ENCODE measurements around the gene CAPN7.

The CAPN7 gene

DNA sequence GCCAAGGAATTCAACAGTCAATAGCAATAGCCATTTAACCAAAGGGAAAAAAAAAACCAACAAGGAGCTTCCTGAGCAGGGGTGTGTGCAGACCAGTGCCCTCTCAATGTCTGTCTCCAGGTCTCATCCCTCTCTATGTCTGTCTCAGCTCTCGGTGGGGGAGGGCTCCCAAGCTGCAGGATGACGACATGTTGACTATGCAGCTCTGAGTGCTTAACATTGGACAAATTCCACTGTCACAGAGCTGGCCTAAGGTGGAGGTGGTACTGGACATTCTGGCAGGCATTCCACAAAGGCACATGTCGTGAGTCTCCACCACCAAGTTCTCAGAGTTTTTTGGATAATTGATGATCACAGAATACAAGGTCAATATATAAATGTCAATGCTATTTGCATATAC is 2.0 kb upstream of the CAPN7 start:
- no peak for FAIRE-seq

DNA sequence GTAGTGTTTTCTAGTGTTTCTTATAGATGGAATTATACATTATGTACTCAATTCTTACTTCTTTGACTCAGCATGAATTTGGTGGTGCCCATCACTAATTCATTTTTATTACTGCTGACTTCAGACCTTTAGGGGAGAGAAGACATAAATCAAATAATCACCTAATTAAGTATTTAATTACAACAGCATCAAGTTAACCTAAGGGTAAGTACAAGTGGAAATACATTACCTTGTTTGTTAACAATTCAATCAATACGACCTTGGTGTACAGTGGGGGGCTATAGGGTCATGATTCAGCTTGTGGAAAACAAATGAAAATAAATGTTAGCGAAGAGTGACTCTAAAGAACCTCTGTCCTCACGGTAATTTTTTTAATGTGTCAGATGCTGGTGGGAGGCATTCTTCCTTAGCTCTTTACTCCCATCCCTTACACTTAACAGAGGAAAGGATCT is 538 bp upstream of the CAPN7 start:
- FAIRE-seq: no peak

DNA sequence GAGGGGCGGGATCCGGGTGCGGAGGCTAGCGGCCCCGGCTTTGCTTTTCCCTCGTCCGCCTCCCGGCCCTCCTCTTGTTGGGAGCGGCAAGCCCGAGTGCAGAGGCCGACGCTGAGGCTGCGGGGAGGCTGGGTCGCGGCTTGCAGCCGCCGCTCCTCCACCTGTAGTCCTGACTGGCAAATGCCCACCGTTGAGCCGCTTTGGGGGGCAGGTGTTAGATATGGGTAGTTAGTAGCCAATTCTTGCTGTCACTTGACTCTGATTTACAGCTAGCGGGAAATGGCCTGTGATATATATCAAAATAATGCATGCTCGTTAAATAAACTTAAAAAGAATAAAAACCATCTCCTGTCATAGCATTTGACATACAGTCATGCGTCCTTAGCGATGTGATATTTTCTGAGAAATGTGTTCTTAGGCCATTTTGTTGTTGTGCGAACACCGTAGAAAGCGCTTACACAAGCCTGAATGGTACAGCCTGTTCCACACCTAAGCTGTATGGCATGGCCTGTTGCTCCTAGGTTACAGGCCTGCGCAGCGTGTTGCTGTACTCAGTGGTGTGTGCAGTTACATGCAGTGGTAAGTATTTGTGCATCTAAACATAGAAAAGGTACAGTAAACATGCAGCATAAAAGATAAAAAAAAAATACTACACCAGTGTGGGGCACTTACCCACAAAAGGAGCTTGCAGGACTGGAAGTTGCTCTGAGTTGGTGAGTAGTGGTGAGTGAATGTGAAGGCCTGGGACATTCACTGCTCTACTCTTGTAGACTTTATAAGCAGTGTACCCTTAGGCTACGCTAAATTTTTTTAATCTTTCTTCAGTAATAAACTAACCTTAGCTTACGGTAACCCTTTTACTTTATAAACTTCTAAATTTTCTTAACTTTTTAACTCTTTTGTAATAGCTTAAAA is 873 bp downstream of the CAPN7 start:
- no peak for FAIRE-seq

DNA sequence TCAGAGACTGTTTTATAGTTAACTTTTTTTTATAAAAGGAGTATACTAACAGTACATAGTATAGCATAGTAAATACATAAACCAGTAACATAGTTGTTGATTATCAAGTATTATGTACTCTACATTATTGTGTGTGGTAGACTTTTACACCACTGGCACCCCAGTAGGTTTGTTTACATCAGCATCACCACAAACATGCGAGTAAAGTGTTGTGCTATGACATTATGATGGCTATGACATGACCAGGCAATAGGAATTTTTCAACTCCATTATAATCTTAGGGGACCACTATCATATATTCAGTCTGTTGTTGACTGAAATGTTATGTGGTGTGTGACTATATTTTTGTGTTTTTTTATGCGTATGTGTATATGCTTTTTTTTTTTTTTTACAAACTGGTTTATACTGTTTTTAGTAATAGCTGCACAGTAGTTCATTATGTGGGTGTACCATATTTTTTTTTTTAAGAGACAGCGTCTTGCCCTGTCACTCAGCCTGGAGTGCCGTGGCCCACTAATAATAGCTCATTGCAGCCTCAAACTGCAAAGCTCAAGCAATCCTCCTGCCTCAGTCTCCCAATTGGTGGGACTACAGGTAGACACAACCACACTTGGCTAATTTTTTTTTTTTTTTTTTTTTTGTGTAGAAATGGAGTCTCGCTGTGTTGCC is 1.9 kb downstream of the CAPN7 start:
- no peak for FAIRE-seq

DNA sequence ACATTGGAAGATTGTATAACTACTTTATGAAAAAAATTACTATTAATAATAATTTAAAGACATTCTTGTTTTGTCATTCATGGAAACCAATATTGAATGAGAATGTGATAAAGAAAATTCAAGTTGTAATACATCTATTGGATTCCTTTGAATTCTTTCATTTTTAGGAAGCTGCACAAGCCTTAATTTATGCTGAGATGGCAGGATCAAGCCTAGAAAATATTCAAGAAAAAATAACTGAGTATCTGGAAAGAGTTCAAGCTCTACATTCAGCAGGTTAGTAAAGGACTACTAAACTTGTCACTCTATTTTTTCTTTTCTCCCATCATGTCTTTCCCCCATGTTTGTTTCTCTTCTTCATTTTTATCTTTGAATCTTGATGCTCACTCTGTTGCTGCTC is 5.9 kb downstream of the CAPN7 start:
- no peak for FAIRE-seq

DNA sequence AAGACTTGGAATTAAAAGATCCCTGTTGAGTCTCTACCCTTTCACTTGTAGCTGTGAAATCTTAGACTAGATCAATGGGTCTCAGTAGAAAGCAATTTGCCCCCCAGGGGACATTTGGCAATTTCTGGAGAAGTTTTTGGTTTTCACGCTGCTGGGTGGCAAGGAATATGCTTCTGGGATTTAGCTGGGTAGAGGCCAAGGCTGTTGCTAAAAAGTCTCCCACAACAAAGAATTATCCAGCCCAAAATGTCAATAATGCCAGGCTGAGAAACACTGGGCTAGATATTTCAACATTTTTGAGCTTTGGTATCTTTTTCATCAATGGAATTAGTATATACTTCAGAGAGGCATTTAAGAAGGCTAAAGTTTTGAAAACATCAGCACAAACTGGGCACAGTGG is 8.7 kb downstream of the CAPN7 start:
- FAIRE-seq: no peak

DNA sequence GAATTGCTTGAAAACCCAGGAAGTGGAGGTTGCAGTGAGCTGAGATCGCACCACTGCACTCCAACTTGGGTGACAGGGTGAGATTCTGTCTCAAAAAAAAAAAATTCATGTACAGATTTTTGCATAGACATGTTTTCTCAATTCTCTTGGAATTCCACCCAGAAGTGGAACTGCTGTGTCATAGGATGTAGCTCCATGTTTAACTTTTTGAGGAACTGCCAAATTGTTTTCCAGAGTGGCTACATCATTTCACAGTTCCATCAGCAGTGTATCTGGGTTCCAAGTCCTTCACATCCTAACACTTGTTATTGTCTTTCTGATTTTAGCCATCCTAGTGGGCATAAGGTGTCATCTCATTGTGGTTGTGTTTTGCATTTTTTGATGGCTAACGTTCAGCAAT is 9.9 kb downstream of the CAPN7 start:
- no peak for FAIRE-seq

DNA sequence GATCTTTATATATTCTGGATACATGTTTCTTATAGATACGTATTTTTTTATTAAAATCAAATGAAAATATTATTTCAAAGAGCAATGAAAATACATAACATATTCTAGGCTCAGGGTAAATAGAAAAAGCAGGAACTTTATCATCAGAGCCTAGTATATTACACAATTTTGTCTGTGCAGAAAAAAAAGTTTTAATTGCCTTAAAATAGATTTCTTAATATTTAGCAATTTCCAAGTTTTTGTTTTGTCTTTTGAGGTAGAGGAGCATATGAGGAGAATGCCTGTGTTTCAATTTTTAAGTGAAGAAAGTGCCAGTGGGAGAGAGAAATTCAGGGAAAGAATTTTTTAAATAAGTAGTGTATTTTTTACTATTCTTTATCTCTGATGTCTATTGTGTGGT is 10.5 kb downstream of the CAPN7 start:
- FAIRE-seq: no peak

DNA sequence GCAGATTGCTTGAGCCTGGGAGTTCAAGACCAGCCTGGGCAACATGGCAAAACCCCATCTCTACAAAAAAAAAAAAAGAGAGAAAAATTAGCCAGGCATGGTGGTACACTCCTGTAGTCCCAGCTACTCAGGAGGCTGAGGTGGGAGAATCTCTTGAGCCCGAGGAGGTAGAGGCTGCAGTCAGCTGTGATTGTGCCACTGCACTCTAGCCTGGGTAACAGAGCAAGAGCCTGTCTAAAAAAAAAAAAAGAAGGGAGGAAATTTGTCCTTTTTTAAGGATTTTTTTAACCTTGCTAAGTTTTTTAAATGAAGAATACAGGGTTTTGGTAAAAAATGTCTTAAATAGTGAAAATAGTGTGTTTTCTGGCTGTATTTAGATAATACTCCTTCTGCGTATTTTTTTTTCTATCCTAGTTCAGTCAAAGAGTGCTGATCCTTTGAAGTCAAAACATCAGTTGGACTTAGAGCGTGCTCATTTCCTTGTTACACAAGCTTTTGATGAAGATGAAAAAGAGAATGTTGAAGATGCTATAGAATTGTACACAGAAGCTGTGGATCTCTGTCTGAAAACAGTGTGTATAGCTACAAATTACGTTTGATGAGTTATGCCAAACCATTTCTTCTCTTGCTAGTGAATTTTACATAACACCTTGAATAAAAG is 11.1 kb downstream of the CAPN7 start:
- FAIRE-seq: no peak

DNA sequence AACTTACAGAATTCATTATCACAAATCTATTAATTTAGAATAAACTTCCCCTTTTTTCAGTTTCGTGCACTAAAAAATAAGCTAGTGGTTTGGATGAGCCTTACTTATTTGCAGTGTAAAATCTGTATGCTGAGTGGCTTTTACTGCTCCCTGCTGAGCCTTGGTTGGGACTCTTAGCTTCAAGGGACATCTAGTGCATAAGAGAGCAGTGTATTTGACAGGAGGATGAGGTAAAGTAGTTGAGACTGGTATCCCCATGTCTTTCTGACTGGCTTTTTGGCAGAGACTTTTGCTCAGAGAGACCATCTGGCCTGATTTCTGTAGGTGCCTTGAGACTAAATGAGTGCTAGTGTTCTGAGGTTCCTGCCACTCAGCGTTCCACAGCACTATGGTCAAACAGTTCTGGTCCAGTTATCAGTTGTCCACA is 11.8 kb downstream of the CAPN7 start:
- FAIRE-seq: no peak

DNA sequence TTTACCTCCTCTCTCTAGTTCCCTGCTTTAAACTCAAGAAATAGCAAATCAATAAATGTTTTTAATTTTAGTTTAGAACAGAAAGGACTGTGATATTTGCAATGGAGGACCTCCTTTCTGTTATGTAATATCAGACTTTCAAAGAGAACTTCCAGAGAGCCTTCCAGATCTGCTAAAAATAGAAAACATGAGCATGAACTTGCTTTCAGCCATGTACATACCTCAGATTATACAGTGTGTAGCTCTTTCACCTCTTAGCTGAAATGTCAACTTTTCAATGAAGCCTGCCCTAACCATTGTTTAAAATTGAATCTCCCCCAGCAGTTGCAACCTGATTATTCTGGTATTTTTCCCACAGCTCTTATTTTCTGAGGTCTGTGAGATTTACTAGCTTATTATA is 12.6 kb downstream of the CAPN7 start:
- FAIRE-seq: no peak

DNA sequence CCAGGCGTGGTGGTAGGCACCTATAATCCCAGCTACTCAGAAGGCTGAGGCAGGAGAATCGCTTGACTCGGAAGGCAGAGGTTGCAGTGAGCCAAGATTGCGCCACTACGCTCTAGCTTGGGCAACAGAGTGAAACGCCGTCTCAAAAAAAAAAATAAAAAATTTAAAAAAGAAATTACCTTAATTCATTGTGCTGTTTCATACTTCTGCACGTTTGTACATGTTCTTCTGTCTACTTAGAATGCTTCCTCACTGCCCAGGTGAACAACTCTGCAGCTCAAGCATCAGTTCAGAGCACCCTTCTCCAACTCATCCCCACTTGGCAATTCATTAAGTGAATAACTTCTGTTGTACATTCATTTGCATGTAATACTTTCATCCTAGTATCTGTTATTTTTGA is 14.0 kb downstream of the CAPN7 start:
- FAIRE-seq: no peak

DNA sequence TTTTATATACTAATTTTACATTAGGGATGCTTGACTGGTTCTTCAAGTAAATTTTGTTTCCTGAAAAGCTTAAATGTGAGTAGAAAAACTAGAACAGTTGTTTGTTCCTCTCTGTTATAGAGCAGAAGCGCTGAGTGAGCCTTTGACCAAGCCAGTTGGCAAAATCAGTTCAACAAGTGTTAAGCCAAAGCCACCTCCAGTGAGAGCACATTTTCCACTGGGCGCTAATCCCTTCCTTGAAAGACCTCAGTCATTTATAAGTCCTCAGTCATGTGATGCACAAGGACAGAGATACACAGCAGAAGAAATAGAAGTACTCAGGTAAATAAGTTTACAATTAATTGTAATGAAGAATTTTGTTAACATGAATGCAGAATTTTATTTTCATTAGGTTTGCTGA is 14.6 kb downstream of the CAPN7 start:
- no peak for FAIRE-seq

DNA sequence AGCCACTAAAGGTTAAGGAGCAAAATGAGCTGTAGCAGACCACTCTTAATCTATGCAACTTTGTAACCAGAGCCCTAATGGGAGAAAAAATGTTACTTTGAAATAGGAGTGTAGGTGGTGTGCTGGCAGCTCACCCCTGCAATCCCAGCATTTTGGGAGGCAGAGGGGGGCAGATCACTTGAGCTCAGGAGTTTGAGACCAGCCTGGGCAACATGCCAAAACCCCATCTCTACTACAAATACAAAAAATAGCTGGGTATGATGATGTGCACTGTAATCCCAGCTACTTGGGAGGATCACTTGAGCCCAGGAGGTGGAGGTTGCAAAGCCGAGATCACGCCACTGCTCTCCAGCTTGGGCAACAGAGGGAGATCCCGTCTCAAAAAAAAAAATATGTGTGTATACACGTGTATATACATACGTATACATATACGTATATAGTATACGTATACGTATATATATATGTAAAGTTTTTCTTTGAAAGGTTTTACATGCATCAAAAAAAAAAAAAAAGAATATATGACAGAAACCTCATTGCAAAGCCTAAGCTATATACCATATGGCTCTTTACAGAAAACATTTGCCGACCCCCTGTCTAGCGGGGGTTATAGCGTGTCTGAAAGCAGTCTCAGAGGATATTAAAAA is 15.7 kb downstream of the CAPN7 start:
- FAIRE-seq: no peak

DNA sequence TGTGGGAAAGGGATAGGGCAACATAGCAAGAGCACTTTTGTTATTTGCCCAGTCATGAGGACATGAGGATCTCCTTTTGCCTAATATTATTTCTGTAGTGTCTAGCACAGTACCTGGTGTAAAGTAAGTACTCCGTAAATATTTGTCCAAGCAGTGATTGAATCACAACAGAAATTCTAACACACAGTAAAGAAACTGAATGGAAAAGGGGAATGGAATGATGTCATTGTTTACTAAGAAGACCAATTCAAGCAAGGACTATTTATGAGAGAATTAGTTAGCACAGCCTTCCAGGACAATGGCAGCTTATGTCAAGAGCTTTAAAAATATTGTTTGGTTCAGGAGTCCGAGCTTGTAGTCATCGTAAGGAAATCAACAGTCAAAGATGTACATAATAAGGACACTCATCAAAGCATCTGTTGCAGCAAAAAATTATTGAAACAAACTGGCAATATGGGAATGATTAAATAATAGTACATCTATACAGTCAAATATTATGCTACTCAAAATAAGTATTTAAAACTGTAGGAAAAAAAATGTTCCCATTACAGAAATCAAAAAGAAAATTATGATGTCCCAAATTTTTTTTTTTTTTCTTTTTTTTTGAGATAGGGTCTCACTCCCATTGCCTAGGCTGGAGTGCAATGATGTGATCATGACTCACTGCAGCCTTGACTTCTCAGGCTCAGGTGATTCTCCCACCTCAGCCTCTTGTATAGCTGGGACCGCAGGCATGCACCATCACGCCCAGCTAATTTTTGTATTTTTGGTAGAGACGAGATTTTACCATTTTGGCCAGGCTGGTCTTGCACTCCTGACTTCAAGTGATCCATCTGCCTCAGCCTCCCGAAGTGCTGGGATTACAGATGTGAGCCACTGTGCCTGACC is 17.9 kb downstream of the CAPN7 start:
- no peak for FAIRE-seq

DNA sequence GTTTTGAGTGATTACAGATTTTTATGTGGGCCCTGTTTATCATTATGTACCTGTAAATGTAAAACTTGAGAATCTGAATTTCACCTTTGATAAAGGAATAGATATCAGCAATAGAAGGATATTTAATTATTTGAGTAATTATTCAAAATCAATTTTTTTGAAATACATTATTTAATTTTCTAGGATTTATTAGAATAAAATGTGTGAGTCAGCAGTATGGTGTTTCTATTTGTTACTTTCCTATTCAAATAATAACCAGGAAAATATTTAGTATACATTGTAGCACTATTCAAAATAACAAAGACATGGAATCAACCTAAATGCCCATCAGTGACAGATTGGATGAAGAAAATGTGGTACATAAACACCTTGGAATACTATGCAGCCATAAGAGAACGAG is 22.1 kb downstream of the CAPN7 start:
- no peak for FAIRE-seq

DNA sequence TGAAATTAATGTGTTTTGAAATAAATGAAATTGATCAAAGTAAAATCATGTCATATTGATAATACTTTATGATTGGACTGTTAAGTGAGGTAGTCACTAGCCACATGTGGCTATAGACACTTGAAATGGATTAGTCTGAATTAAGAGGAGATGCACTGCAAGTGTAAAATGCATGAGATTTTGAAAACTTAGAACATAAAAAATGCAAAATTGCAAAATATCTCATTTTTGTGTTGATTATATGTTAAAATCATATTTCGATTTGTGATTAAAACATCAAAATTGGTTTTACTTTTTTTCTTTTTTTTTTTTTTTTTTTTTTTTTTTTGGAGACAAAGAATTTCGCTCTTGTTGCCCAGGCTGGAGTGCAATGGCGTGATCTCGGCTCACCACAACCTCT is 23.2 kb downstream of the CAPN7 start:
- no peak for FAIRE-seq

DNA sequence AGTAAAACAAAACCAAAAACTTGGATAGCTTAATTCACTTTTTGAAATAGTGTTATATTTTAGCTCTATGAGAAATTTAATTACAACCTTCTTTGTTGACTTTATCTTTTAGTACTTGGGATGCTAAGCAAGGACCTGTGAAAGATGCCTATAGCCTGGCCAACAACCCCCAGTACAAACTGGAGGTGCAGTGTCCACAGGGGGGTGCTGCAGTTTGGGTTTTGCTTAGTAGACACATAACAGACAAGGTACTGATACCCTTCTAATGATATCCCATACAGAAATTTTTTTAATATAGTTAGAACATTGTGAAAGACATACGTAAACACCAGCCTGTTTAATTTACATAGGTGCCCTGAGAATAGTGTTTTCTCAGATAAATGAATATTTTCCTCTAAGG is 35.3 kb downstream of the CAPN7 start:
- no peak for FAIRE-seq

DNA sequence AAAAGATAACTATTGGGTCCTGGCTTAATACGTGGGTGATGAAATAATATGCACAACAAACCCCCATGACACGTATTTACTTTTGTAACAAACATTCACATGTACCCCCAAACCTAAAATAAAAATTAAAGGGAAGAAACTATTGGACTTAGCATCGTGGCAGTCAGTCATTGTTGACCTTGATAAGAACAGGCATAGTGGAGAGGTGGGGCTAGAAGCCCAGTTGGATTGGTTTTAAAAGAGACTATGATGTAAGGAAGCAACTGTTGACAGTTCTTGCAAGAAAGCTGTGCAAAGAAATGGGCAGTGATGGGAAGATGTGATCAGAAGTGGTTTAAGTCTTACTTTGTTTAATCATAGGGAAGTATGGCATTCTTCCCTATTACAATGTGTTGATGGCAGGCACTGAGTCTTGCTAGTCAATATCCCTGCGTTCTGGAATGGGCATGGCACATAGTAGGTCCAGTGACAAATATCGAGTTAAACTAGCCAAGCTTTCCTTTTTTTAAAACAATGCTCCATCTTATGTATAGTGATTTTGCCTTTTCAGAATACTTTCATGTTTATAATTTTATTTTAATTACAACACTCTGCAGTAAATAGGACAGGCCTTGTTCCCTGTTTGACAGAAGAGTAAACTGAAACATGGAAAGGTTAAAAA is 37.9 kb downstream of the CAPN7 start:
- no peak for FAIRE-seq

DNA sequence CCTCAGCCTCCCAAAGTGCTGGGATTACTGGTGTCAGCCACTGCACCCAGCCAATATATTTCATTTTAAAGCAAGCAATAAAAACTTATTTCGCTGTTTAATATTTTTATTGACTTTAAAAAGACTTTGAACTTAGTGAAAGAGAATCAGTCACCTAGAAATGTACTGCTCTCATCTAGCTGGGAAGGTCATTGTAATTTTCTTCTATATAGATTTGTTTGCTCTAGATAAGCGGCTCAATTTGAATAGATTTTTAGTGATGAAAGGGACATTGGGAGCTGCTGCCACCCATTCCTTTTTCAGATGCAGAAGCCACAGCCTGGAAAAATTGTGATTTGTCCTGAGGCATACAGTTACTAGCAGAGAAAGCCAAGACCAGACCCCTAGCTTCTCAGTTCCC is 40.1 kb downstream of the CAPN7 start:
- FAIRE-seq: no peak

DNA sequence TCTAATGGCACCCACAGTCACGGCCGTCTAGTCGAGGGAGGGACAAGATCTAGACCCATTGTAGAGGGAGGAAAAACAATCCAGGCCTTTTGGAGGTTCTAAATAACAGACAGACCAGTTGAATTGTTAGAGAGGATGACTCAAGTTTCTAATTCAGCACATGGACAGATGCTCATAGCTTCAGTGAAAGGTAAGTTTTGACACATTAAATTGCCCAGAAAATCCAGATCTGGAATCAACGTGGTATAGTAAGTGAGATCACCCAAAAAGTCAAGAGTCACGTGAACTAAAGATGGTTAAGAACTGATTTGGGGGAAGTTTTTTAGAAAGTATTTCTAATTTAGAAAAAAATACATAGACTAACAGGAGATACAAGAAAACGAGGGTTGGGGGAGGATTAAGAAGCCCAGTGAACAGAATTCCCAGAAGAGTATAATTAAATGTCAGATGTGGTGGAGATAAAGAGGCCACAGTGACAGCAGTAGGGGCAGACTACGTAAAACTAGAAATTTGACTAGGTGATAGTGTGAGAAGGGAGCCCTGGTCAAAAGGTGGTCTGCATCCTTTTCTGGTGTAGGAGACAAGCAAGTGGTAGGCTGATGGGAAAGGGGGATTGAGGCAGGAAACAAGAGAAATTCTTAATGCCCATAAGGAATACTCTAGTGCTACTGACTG is 47.1 kb downstream of the CAPN7 start:
- no peak for FAIRE-seq

All from TTC549 (cell line).